Neural cell (in vitro differentiated cells): ENCODE results near the gene GAS2L3.

Experiments
- CTCF ChIP-seq: fragments of 450-650 bp; IDR thresholded peaks from 2 replicates; pipeline ENCODE4 v1.5.1; 2014; ENCODE audit warnings: antibody characterized with exemption, mild to moderate bottlenecking, moderate library complexity; ENCODE audit not compliant: poor library complexity, severe bottlenecking
- RAD21 ChIP-seq: fragments of 450-650 bp; conservative IDR thresholded peaks from 2 replicates; pipeline ENCODE4 v1.6.1; 2014; ENCODE audit warnings: antibody characterized with exemption, mild to moderate bottlenecking, moderate library complexity

- TF ChIP-seq CTCF (no peak), RAD21 (no peak)
Measured at GRCh38 chr12:100544165-100544564, 29.3 kb upstream of the GAS2L3 start.
